ENCODE results near the gene GPC3. TPM values are rescaled to one million over a fixed set of nuclear protein-coding genes. Genes with fewer than 3 reads are reported as not detected.

GPC3 gene
- total RNA-seq, 2 experiments from 2014 or later: 0.25 to 0.59 TPM

- no peak for TF ChIP-seq CTCF (IDR thresholded peaks at IDR 0.05)
- POLR2A ChIA-PET: no interaction called here
- DNase-seq (no peak), ATAC-seq (ENCODE audit: poor library complexity) (no peak)
- H3K4me1 ChIP-seq (ENCODE audit: insufficient read depth, low read length): peaks cover 19% of the 10 kb centered on the region
- Mint-ChIP-seq H3K4me1 (ENCODE audit: low read depth) (peaks cover 24% of the 10 kb centered on the region), H3K36me3 (ENCODE audit: low read depth) (no peaks in the 10 kb centered on the region), H3K27ac (no peak overlapping the region), H3K4me3 (no peak overlapping the region), H3K27me3 (no peaks in the 10 kb centered on the region), H3K9me3 (no peaks in the 10 kb centered on the region)
- H3K9me3 ChIP-seq (ENCODE audit: control insufficient read depth in 1 of 2, insufficient read depth in 1 of 2, low read length in 2 of 2): no peaks in the 10 kb centered on the region
- CTCF ChIA-PET: no interaction called here
- no peak overlapping the region for H3K27ac ChIP-seq (ENCODE audit: low read depth in 1 of 2, low read length in 2 of 2)
- H3K27me3 ChIP-seq (ENCODE audit: control insufficient read depth in 1 of 2, insufficient read depth in 2 of 2, low read length in 2 of 2): no peaks in the 10 kb centered on the region
- no peak overlapping the region for H3K4me3 ChIP-seq (ENCODE audit: low read length)
- no peaks in the 10 kb centered on the region for H3K36me3 ChIP-seq (ENCODE audit: insufficient read depth, low read length)
- intact Hi-C loops (cut with DNase I, micrococcal nuclease): no loop called here
These were observed 60.8 kb downstream of the GPC3 start for GRCh38 chrX:133924548-133924947.

GRCh38 chrX:133923548-133923947 lies 61.8 kb downstream of the GPC3 start:
- DNase-seq (no peak), ATAC-seq (ENCODE audit: poor library complexity) (no peak)
- H3K27me3 Mint-ChIP-seq: no peaks in the 10 kb centered on the region
- Histone ChIP-seq H3K9me3 (ENCODE audit: control insufficient read depth in 1 of 2, insufficient read depth in 1 of 2, low read length in 2 of 2) (no peaks in the 10 kb centered on the region), H3K27ac (ENCODE audit: low read depth in 1 of 2, low read length in 2 of 2) (no peak overlapping the region), H3K27me3 (ENCODE audit: control insufficient read depth in 1 of 2, insufficient read depth in 2 of 2, low read length in 2 of 2) (no peaks in the 10 kb centered on the region), H3K36me3 (ENCODE audit: insufficient read depth, low read length) (no peaks in the 10 kb centered on the region), H3K4me1 (ENCODE audit: insufficient read depth, low read length) (peaks cover 19% of the 10 kb centered on the region), H3K4me3 (ENCODE audit: low read length) (no peak overlapping the region)
- H3K4me1 Mint-ChIP-seq (ENCODE audit: low read depth): peaks cover 24% of the 10 kb centered on the region
- POLR2A ChIA-PET: no interaction called here
- intact Hi-C loops (cut with DNase I, micrococcal nuclease): no loop called here
- H3K4me3 Mint-ChIP-seq: no peak overlapping the region
- CTCF ChIA-PET: no interaction called here
- H3K36me3 Mint-ChIP-seq (ENCODE audit: low read depth): no peaks in the 10 kb centered on the region
- TF ChIP-seq CTCF (IDR thresholded peaks at IDR 0.05): no peak
- H3K27ac Mint-ChIP-seq: peak overlapping the region; percentile 74
- no peaks in the 10 kb centered on the region for H3K9me3 Mint-ChIP-seq

GRCh38 chrX:133923113-133923512 lies 62.3 kb downstream of the GPC3 start:
- H3K27ac Mint-ChIP-seq: peak overlapping the region; percentile 74
- no peaks in the 10 kb centered on the region for H3K9me3 ChIP-seq (ENCODE audit: control insufficient read depth in 1 of 2, insufficient read depth in 1 of 2, low read length in 2 of 2)
- H3K4me1 ChIP-seq (ENCODE audit: insufficient read depth, low read length): peaks cover 19% of the 10 kb centered on the region
- no peaks in the 10 kb centered on the region for H3K36me3 ChIP-seq (ENCODE audit: insufficient read depth, low read length)
- ATAC-seq (ENCODE audit: poor library complexity) (peak; percentile 78), DNase-seq (peak in 6 of 14 experiments; percentile 3 to 44 (median 30))
- H3K4me1 Mint-ChIP-seq (ENCODE audit: low read depth): peaks cover 24% of the 10 kb centered on the region
- POLR2A ChIA-PET: no interaction called here
- TF ChIP-seq CTCF (IDR thresholded peaks at IDR 0.05): no peak
- no peaks in the 10 kb centered on the region for H3K36me3 Mint-ChIP-seq (ENCODE audit: low read depth)
- no peaks in the 10 kb centered on the region for H3K9me3 Mint-ChIP-seq
- CTCF ChIA-PET: no interaction called here
- intact Hi-C loops (cut with DNase I, micrococcal nuclease): no loop called here
- no peaks in the 10 kb centered on the region for H3K27me3 Mint-ChIP-seq
- H3K4me3 Mint-ChIP-seq: peak overlapping the region; percentile 80
- peak overlapping the region; percentile 28 for H3K4me3 ChIP-seq (ENCODE audit: low read length)
- peak overlapping the region in 1 of 2 donors; percentile 48 for H3K27ac ChIP-seq (ENCODE audit: low read depth in 1 of 2, low read length in 2 of 2)
- no peaks in the 10 kb centered on the region for H3K27me3 ChIP-seq (ENCODE audit: control insufficient read depth in 1 of 2, insufficient read depth in 2 of 2, low read length in 2 of 2)

All from CD4-positive, alpha-beta T cell (primary cell).